Measurements from ENCODE around the gene IQCF5.
"Not testable (repeated sequence)": the region's sequence is repeated elsewhere in the genome, so short reads cannot be mapped to it uniquely, and the experiment has no call there.

- TF ChIP-seq, protein P1, sequence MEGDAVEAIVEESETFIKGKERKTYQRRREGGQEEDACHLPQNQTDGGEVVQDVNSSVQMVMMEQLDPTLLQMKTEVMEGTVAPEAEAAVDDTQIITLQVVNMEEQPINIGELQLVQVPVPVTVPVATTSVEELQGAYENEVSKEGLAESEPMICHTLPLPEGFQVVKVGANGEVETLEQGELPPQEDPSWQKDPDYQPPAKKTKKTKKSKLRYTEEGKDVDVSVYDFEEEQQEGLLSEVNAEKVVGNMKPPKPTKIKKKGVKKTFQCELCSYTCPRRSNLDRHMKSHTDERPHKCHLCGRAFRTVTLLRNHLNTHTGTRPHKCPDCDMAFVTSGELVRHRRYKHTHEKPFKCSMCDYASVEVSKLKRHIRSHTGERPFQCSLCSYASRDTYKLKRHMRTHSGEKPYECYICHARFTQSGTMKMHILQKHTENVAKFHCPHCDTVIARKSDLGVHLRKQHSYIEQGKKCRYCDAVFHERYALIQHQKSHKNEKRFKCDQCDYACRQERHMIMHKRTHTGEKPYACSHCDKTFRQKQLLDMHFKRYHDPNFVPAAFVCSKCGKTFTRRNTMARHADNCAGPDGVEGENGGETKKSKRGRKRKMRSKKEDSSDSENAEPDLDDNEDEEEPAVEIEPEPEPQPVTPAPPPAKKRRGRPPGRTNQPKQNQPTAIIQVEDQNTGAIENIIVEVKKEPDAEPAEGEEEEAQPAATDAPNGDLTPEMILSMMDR (conservative IDR thresholded peaks at IDR 0.05): not testable (repeated sequence)
- TF ChIP-seq ZFX (IDR thresholded peaks at IDR 0.05): not testable (repeated sequence)
These were observed 27.0 kb upstream of the IQCF5 start for GRCh38 chr3:51902361-51902760.
